Lower lobe of right lung (tissue), 2 donors: ENCODE measurements around the gene SLC35G1. TPM values are rescaled to one million over a fixed set of nuclear protein-coding genes. Genes with fewer than 3 reads are reported as not detected.
A peak's percentile ranks its signal among the peaks of the same experiment; 100 is the strongest.

ENCODE experiments used
- ATAC-seq, 2 donors: fragments of 200-7000 bp; cut with Tn5 transposase; one replicate each; pipeline ENCODE4 v1.9.1; 2020 to 2022; ENCODE audit warnings: mild to moderate bottlenecking in 2 of 2, moderate library complexity in 2 of 2
- DNase-seq: peaks from one replicate; pipeline ENCODE4 v3.0.0-alpha.2; 2020
- H3K27ac ChIP-seq: fragments of 200-600 bp; one replicate; pipeline ENCODE4 v1.8.0; 2022
- H3K27me3 ChIP-seq: fragments of 200-600 bp; one replicate; pipeline ENCODE4 v1.8.0; 2022; ENCODE audit warnings: low read depth
- H3K36me3 ChIP-seq: fragments of 200-600 bp; one replicate; pipeline ENCODE4 v1.8.0; 2022; ENCODE audit warnings: mild to moderate bottlenecking
- H3K4me1 ChIP-seq: fragments of 200-600 bp; one replicate; pipeline ENCODE4 v1.8.0; 2022
- H3K4me3 ChIP-seq: fragments of 200-600 bp; one replicate; pipeline ENCODE4 v1.8.0; 2022; ENCODE audit warnings: mild to moderate bottlenecking
- H3K9me3 ChIP-seq: fragments of 200-600 bp; one replicate; pipeline ENCODE4 v1.8.0; 2022
- intact Hi-C: fragments of 100-400 bp; cut with DNase I; formaldehyde crosslinking; loops from one replicate; pipeline ENCODE4 v1.11.0; 2022
- total RNA-seq: library from RNA; stranded (reverse); fragmentation: NEBNext Ultra II Directional; extraction: Animal tissue kit (Norgen Biotek cat#: 25700); gene quantifications from one replicate; pipeline ENCODE4 v1.2.1, GENCODE V29; 2021
- TF ChIP-seq, protein P1 (sequence below): fragments of 200-600 bp; IDR thresholded peaks from one replicate; pipeline ENCODE4 v1.8.0; 2022; ENCODE audit warnings: antibody characterized with exemption, mild to moderate bottlenecking
- donor health status: DM: no; HTN: yes; CAD: no; lungs with severe emphysema.

Gene SLC35G1
- total RNA-seq, 1 donor from 2014 or later = 3.6 TPM

DNA sequence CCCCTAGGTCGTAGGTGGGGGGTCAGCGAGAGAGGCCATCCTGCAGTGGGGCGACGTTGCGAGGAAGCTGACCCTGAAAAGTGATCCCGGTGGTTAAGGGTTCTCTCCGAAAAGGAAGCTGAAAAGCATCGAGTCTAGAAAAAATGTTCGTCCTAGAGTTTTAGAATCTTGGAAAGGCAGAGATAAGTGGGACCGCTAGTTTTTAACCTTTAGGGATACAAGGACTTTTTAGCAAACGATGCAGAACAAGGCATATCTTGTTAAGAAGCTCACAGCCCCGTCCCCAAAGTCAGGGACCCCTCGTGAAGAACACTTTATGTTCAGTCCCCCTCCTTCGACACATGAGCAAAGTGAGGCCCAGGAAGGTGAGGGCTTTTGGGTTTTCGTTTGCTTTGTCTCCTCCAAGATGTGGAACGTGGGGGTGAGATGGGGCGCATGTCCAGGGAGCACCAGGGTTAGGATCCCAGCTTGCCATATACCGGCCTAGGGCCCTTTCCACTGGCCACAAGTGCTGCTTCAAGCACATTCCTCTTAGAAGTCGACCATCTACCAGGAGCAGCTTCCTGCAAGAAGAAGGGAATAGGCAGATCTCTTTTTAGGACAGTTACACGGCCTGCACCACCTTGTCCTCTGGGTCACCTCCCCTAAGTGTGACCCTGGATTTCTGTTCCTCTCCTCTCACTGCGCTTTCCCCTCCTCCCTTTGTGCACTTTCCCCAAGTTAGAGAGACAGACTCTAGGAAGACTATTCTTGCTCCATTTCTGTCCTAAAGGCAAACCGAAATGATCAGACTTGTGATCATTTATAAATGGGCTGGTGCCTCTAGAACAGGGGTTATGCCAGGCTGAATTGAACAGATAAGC lies 969 bp downstream of the SLC35G1 start:
- Histone ChIP-seq H3K27me3 (no peaks in the 10 kb centered on the region), H3K4me3 (peak overlapping the region; percentile 90), H3K9me3 (no peaks in the 10 kb centered on the region), H3K36me3 (no peaks in the 10 kb centered on the region), H3K4me1 (peaks cover 12% of the 10 kb centered on the region), H3K27ac (peak overlapping the region; percentile 74)
- TF ChIP-seq, protein P1, sequence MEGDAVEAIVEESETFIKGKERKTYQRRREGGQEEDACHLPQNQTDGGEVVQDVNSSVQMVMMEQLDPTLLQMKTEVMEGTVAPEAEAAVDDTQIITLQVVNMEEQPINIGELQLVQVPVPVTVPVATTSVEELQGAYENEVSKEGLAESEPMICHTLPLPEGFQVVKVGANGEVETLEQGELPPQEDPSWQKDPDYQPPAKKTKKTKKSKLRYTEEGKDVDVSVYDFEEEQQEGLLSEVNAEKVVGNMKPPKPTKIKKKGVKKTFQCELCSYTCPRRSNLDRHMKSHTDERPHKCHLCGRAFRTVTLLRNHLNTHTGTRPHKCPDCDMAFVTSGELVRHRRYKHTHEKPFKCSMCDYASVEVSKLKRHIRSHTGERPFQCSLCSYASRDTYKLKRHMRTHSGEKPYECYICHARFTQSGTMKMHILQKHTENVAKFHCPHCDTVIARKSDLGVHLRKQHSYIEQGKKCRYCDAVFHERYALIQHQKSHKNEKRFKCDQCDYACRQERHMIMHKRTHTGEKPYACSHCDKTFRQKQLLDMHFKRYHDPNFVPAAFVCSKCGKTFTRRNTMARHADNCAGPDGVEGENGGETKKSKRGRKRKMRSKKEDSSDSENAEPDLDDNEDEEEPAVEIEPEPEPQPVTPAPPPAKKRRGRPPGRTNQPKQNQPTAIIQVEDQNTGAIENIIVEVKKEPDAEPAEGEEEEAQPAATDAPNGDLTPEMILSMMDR = no peak
- intact Hi-C loops = no loop called here
- DNase-seq (no peak), ATAC-seq (no peak)

DNA sequence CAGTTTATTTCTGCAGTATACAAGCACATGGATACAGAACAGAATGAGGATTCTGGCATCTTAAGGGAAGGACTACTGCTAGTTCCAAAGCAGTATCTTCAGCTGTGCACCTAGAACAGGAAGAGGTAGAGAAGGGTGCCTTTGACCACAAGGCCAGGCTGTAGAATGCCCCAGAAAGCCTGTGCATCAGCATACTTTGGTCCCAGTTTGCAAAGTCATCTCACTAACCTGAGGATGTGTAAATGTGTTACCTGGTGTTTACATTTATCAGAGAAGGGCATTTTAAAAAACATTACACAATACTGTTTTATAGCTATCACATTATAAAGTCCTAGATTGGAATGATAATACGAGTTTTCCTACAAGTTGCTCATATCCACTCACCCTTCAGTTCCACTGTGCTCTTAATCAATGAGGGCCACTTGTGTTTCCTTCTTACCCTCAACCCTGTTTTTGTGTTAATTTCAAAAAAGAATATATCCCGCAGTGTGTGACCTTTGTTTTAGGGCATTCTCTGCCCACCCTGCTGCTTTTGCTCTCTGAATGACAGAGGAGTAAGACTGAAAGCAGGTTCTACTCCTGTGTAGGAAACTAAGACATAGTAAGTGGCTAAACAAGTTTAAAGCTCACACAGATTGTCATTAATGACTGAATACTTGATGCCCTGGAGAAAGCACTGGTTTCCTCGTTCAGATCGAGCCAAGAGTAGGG lies 3.4 kb downstream of the SLC35G1 start:
- Histone ChIP-seq H3K9me3 (no peaks in the 10 kb centered on the region), H3K36me3 (no peaks in the 10 kb centered on the region), H3K4me1 (peaks cover 12% of the 10 kb centered on the region), H3K27me3 (no peaks in the 10 kb centered on the region), H3K4me3 (no peak overlapping the region), H3K27ac (no peak overlapping the region)
- TF ChIP-seq, protein P1 = no peak
- no peak for ATAC-seq
- intact Hi-C loops = no loop called here
- no peak for DNase-seq

DNA sequence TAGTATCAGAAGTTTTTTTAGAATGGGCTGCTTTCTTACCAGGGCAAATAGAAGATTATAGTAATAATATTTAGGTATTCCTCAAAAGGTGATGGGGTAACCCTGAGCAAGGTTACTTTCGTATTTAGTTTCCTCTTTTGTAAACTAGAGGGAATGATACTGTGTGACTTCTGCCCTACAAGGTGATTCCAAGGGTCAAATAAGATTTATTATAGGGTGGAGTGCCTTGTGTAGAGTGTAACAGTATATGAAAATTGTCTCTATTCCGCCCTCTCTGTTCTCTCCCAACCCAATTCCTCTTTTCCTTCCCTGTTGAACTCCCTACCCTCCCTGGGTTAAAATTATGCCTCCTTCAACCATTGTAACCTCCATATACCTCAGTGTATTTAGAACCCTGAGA lies 5.3 kb downstream of the SLC35G1 start:
- H3K36me3 ChIP-seq = no peaks in the 10 kb centered on the region
- peaks cover 12% of the 10 kb centered on the region for H3K4me1 ChIP-seq
- H3K27ac ChIP-seq = no peak overlapping the region
- DNase-seq (no peak), ATAC-seq (no peak)
- TF ChIP-seq, protein P1 = no peak
- no peak overlapping the region for H3K4me3 ChIP-seq
- intact Hi-C loops = no loop called here
- no peaks in the 10 kb centered on the region for H3K9me3 ChIP-seq
- no peaks in the 10 kb centered on the region for H3K27me3 ChIP-seq

DNA sequence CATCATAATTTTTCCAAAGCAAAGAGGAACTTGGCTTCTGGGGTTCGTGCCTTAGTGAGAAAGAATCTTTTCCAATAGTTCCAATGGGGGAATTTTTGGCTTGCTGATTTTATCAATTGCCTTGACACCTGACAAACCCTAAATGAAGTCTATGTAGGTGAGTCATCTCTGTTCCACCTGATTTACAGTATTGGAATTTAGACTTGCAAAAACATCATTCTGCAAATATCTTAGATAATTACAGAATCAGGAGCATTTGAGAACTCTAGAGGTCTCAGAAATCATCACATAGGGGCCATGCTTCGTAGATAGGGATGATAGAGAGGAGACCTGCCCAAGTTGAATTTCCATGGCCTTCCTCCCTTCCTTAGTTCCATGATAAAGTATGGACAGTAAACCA lies 9.3 kb downstream of the SLC35G1 start:
- TF ChIP-seq, protein P1 = no peak
- intact Hi-C loops = no loop called here
- Histone ChIP-seq H3K27me3 (no peaks in the 10 kb centered on the region), H3K9me3 (no peaks in the 10 kb centered on the region), H3K4me3 (no peak overlapping the region), H3K27ac (no peak overlapping the region), H3K4me1 (no peaks in the 10 kb centered on the region), H3K36me3 (no peaks in the 10 kb centered on the region)
- ATAC-seq = no peak
- no peak for DNase-seq

DNA sequence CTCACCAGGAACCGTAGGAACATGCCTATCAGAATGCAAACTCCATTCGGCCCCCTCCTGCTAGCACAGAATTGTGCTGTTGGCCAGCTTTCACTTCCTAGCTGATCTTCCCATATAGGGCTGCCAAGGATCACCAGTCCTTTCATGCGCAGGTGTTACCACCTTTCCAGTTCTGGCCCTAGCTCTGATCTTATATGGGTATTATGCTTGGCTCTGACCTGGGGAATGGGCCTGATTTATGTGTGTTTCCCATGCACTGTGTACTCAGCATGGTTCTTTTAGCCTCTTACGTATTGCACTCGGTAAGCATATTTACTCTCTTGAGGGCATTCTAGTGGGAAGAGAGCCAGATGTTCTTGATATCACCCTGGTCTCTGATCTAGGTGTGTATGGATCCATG lies 11.1 kb downstream of the SLC35G1 start:
- Histone ChIP-seq H3K27me3 (no peaks in the 10 kb centered on the region), H3K4me3 (no peak overlapping the region), H3K27ac (no peak overlapping the region), H3K4me1 (no peaks in the 10 kb centered on the region), H3K9me3 (no peaks in the 10 kb centered on the region), H3K36me3 (no peaks in the 10 kb centered on the region)
- ATAC-seq (peak; percentile 41 to 47), DNase-seq (no peak)
- TF ChIP-seq, protein P1 = no peak
- intact Hi-C loops = no loop called here
